ENCODE measurements around the gene RABGAP1L.

The RABGAP1L gene

GRCh38 chr1:174308604-174309003 lies 149.3 kb downstream of the RABGAP1L start (continued):
- TF ChIP-seq ZNF560 (tag by site-specific recombination; IDR thresholded peaks at IDR 0.05; ENCODE audit: borderline replicate concordance) = no peak
- no peak for TF ChIP-seq ZNF423 (tag by site-specific recombination; IDR thresholded peaks at IDR 0.05)

- H3K4me3 ChIP-seq (ENCODE audit: low read depth, low read length) = no peak overlapping the region
- H3K4me1 ChIP-seq (ENCODE audit: control insufficient read depth, insufficient read depth, low read length) = no peaks in the 10 kb centered on the region
- POLR2A ChIA-PET = no interaction called here
- no peak for TF ChIP-seq GLIS2 (tag by site-specific recombination; IDR thresholded peaks at IDR 0.05)
- TF ChIP-seq KLF7 (tag by site-specific recombination; IDR thresholded peaks at IDR 0.05; ENCODE audit: borderline replicate concordance) = no peak
- no peak for TF ChIP-seq ZNF274 (IDR thresholded peaks at IDR 0.05; ENCODE audit: low read length)
- TF ChIP-seq ZNF274 (tag by site-specific recombination; IDR thresholded peaks at IDR 0.05; ENCODE audit: borderline replicate concordance) = no peak
- no peak for TF ChIP-seq ZNF623 (tag by site-specific recombination; IDR thresholded peaks at IDR 0.05)
- TF ChIP-seq ZNF529 (tag by site-specific recombination; IDR thresholded peaks at IDR 0.05; ENCODE audit: insufficient replicate concordance) = no peak
- TF ChIP-seq ZNF112 (tag by site-specific recombination; IDR thresholded peaks at IDR 0.05) = no peak
- no peaks in the 10 kb centered on the region for H3K9me3 ChIP-seq (ENCODE audit: control insufficient read depth, insufficient read depth, low read depth, low read length)
- peaks cover 0 to 3% of the 10 kb centered on the region in 2 experiments; a peak in 1 of 3 replicates for H3K36me3 ChIP-seq (ENCODE audit: control insufficient read depth in 2 of 2, insufficient read depth in 1 of 2, low read length in 2 of 2)
- no peak overlapping the region for H3K27ac ChIP-seq (ENCODE audit: extremely low read depth, low read depth, low read length)
- CTCF ChIA-PET = interaction anchor here (0.6 kb wide), 1 partner anchor 878 kb away, joined by 3 read pairs; no protein-coding TSS in a partner anchor
These were observed 150.2 kb downstream of the RABGAP1L start for GRCh38 chr1:174309490-174309889.

- Histone ChIP-seq H3K4me1 (ENCODE audit: control insufficient read depth, insufficient read depth, low read length) (no peaks in the 10 kb centered on the region), H3K27ac (ENCODE audit: extremely low read depth, low read depth, low read length) (no peak overlapping the region), H3K4me3 (ENCODE audit: low read depth, low read length) (no peak overlapping the region), H3K36me3 (ENCODE audit: control insufficient read depth in 2 of 2, insufficient read depth in 1 of 2, low read length in 2 of 2) (no peaks in the 10 kb centered on the region), H3K9me3 (ENCODE audit: control insufficient read depth, insufficient read depth, low read depth, low read length) (no peaks in the 10 kb centered on the region)
- CTCF ChIA-PET = interaction anchor here (0.7 kb wide), 1 partner anchor 893 kb away, joined by 5 read pairs; no protein-coding TSS in a partner anchor
- TF ChIP-seq ZNF184 (tag by site-specific recombination; IDR thresholded peaks at IDR 0.05) (no peak), ZSCAN16 (tag by site-specific recombination; IDR thresholded peaks at IDR 0.05) (no peak), ZSCAN4 (tag by site-specific recombination; IDR thresholded peaks at IDR 0.05) (no peak), ZNF416 (tag by site-specific recombination; IDR thresholded peaks at IDR 0.05) (no peak), ZBTB6 (tag by site-specific recombination; IDR thresholded peaks at IDR 0.05) (no peak), ZNF596 (tag by site-specific recombination; IDR thresholded peaks at IDR 0.05) (no peak), ZNF488 (tag by site-specific recombination; IDR thresholded peaks at IDR 0.05) (no peak), WT1 (tag by site-specific recombination; IDR thresholded peaks at IDR 0.05) (no peak), KLF8 (tag by site-specific recombination; IDR thresholded peaks at IDR 0.05) (no peak), ZNF138 (tag by site-specific recombination; IDR thresholded peaks at IDR 0.05; ENCODE audit: borderline replicate concordance) (no peak), ZBTB11 (tag by site-specific recombination; conservative IDR thresholded peaks at IDR 0.05; ENCODE audit: low read depth) (no peak), ZNF146 (tag by site-specific recombination; IDR thresholded peaks at IDR 0.05) (no peak)
- POLR2A ChIA-PET = no interaction called here
These were observed 155.1 kb downstream of the RABGAP1L start for GRCh38 chr1:174314433-174314832.

Measured in HEK293 (cell line).